Ishikawa (cell line): ENCODE results near the gene CTU1.

ENCODE experiments used
- EGR1 ChIP-seq: IDR thresholded peaks from 2 replicates; pipeline ENCODE4 v1.6.1; 2012
- EP300 ChIP-seq: IDR thresholded peaks from 2 replicates; pipeline ENCODE4 v1.6.1; 2012; ENCODE audit warnings: borderline replicate concordance
- NFIC ChIP-seq: IDR thresholded peaks from 2 replicates; pipeline ENCODE4 v1.6.1; 2012
- USF1 ChIP-seq: IDR thresholded peaks from 2 replicates; pipeline ENCODE4 v1.6.1; 2012
- YY1 ChIP-seq: IDR thresholded peaks from 2 replicates; pipeline ENCODE4 v1.6.1; 2012; ENCODE audit warnings: low read depth
- TF ChIP-seq, protein P1 (sequence below): IDR thresholded peaks from 2 replicates; pipeline ENCODE4 v1.6.1; 2012; ENCODE audit warnings: low read depth, mild to moderate bottlenecking

GRCh38 chr19:51141181-51141580 is 33.0 kb upstream of the CTU1 start:
- TF ChIP-seq USF1 (no peak), YY1 (no peak), NFIC (no peak), EP300 (no peak), EGR1 (no peak)
- TF ChIP-seq, protein P1, sequence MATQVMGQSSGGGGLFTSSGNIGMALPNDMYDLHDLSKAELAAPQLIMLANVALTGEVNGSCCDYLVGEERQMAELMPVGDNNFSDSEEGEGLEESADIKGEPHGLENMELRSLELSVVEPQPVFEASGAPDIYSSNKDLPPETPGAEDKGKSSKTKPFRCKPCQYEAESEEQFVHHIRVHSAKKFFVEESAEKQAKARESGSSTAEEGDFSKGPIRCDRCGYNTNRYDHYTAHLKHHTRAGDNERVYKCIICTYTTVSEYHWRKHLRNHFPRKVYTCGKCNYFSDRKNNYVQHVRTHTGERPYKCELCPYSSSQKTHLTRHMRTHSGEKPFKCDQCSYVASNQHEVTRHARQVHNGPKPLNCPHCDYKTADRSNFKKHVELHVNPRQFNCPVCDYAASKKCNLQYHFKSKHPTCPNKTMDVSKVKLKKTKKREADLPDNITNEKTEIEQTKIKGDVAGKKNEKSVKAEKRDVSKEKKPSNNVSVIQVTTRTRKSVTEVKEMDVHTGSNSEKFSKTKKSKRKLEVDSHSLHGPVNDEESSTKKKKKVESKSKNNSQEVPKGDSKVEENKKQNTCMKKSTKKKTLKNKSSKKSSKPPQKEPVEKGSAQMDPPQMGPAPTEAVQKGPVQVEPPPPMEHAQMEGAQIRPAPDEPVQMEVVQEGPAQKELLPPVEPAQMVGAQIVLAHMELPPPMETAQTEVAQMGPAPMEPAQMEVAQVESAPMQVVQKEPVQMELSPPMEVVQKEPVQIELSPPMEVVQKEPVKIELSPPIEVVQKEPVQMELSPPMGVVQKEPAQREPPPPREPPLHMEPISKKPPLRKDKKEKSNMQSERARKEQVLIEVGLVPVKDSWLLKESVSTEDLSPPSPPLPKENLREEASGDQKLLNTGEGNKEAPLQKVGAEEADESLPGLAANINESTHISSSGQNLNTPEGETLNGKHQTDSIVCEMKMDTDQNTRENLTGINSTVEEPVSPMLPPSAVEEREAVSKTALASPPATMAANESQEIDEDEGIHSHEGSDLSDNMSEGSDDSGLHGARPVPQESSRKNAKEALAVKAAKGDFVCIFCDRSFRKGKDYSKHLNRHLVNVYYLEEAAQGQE: no peak
